ENCODE measurements around the gene C2orf76.

The C2orf76 gene

DNA sequence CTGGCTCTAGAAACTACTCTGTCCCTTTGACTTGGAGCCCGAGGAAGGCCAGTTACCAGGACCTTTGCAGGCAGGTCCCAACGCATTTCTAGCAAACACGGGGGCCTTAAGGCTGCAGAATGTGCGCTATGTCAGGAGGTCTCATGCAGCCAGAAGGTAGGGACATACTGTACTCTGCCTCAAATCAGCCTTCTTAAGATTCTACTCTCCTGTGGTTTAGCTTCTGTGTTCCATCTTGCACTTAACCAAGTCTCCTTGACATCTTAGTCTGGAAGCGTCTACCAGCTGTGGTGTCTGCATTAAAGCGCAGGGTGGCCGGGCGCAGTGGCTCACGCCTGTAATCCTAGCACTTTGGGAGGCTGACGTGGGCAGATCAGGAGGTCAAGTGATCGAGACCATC lies 77.5 kb downstream of the C2orf76 start:
- POLR2A ChIA-PET, result no interaction called here
- CTCF ChIA-PET, result interaction anchor here (0.6 to 8.0 kb wide), 10 partner anchors 9 to 406 kb away, joined by 3 to 97 read pairs (median 6); no protein-coding TSS in a partner anchor

DNA sequence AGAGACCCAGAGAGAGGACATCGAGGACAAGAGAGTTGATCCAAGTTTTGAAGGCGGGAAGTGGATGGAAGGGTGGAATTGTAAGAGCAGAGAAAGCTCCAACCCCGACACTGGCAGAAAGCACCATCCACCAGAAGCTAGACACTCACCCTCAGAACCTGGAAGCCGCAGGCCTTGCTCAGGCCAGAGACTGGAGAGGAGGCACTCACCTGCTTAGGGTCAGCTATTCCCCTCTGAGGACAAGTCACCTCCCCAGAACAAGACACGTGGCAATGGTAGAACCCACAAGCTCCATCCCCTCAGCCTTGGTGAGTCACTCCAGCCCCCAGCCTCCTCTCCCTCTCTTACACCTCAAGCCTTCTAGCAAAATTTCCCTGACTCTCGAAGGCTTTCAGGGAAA lies 78.1 kb downstream of the C2orf76 start:
- CTCF ChIA-PET, result interaction anchor here (1.5 to 8.0 kb wide), 6 partner anchors 9 to 406 kb away, joined by 3 to 97 read pairs (median 6); no protein-coding TSS in a partner anchor
- TF ChIP-seq, protein P1, sequence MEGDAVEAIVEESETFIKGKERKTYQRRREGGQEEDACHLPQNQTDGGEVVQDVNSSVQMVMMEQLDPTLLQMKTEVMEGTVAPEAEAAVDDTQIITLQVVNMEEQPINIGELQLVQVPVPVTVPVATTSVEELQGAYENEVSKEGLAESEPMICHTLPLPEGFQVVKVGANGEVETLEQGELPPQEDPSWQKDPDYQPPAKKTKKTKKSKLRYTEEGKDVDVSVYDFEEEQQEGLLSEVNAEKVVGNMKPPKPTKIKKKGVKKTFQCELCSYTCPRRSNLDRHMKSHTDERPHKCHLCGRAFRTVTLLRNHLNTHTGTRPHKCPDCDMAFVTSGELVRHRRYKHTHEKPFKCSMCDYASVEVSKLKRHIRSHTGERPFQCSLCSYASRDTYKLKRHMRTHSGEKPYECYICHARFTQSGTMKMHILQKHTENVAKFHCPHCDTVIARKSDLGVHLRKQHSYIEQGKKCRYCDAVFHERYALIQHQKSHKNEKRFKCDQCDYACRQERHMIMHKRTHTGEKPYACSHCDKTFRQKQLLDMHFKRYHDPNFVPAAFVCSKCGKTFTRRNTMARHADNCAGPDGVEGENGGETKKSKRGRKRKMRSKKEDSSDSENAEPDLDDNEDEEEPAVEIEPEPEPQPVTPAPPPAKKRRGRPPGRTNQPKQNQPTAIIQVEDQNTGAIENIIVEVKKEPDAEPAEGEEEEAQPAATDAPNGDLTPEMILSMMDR (IDR thresholded peaks at IDR 0.05; ENCODE audit: control extremely low read depth, extremely low read depth, low read depth, missing control alignments), result no peak
- peak; percentile 6 for DNase-seq (ENCODE audit: extremely low spot score)
- POLR2A ChIA-PET, result no interaction called here

More for the DNA sequence above, 77.5 kb downstream of the C2orf76 start:
- DNase-seq (ENCODE audit: extremely low spot score), result no peak
- TF ChIP-seq, protein P1 (IDR thresholded peaks at IDR 0.05; ENCODE audit: control extremely low read depth, extremely low read depth, low read depth, missing control alignments), result no peak

DNA sequence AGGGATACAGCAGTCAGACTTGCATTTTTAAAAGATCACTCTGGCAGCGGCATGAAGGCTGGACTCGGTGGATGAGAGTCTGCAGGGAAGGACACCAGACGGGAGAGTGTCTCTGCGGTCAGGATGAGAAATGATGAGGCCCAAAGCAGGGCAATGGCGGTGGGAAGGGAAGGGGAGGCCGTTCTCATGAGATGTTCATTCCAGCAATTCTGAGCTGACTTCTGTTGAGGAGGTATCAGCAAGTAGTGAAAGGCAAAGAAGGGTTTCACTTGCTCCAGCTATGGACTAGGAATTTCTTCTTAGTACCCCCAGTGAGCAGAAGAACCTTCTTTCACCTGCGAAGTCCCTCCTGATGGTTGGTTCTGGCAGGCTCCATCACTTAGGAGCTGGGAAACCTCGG lies 80.0 kb downstream of the C2orf76 start:
- ChIA-PET CTCF (interaction anchor here (0.8 to 1.7 kb wide), 4 partner anchors 10 to 406 kb away, joined by 3 to 5 read pairs (median 4); no protein-coding TSS in a partner anchor), POLR2A (no interaction called here)
- TF ChIP-seq, protein P1 (IDR thresholded peaks at IDR 0.05; ENCODE audit: control extremely low read depth, extremely low read depth, low read depth, missing control alignments), result no peak
- no peak for DNase-seq (ENCODE audit: extremely low spot score)

DNA sequence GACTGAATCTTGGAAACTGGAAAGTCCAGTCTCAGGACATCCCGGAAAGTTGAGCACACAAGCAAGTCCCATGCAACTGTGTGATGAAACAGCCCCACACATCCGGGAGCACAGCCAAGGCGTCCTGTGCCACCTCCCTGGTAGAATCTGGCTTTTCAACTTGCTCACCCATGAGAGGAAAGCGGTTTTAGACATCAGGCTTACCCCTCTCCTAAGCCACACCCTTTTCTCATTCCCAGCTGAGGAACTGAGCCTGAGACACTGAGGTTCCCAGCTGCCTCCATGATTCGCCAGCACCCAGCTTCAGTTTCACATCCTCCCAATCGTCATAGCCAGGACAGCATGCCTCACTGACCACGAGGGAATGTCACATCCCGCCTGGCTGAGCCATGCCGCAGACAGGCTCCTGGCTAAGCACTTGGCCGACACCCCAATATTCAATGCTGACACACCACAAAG lies 82.7 kb downstream of the C2orf76 start:
- TF ChIP-seq, protein P1 (IDR thresholded peaks at IDR 0.05; ENCODE audit: control extremely low read depth, extremely low read depth, low read depth, missing control alignments), result no peak
- peak; percentile 6 for DNase-seq (ENCODE audit: extremely low spot score)
- ChIA-PET CTCF (interaction anchor here (2.2 to 2.3 kb wide), 2 partner anchors 9 to 402 kb away, joined by 8 to 9 read pairs; no protein-coding TSS in a partner anchor), POLR2A (no interaction called here)

DNA sequence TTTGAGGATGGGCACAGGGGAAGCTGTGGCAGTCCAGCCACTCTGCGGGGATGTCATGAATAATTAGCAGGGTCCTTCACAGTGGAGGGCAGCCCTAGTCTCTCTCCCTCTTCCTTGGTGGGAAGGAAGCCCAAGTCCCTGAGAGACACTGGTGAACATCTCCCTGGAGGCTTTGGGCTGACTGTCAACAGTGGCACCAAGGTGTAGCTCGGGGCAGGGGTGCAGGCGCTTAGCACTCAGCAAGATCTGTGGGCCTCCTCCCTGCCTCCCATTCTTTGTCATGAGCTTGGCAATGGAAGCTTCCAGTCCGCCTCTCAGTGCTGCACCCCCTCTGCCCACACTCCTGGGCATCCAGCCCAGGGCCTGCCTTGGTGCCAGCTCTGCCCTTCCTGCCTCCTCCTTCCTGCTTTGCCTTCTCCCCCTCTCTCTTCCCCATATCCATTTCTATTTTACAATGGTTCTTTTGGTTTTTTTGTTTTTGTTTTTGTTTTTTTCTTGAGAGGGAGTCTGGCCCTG lies 83.6 kb downstream of the C2orf76 start:
- DNase-seq (ENCODE audit: extremely low spot score), result peak; percentile 8
- TF ChIP-seq, protein P1 (IDR thresholded peaks at IDR 0.05; ENCODE audit: control extremely low read depth, extremely low read depth, low read depth, missing control alignments), result no peak
- ChIA-PET POLR2A (no interaction called here), CTCF (interaction anchor here (1.7 to 2.3 kb wide), 3 partner anchors 8 to 401 kb away, joined by 7 to 9 read pairs (median 8); no protein-coding TSS in a partner anchor)

DNA sequence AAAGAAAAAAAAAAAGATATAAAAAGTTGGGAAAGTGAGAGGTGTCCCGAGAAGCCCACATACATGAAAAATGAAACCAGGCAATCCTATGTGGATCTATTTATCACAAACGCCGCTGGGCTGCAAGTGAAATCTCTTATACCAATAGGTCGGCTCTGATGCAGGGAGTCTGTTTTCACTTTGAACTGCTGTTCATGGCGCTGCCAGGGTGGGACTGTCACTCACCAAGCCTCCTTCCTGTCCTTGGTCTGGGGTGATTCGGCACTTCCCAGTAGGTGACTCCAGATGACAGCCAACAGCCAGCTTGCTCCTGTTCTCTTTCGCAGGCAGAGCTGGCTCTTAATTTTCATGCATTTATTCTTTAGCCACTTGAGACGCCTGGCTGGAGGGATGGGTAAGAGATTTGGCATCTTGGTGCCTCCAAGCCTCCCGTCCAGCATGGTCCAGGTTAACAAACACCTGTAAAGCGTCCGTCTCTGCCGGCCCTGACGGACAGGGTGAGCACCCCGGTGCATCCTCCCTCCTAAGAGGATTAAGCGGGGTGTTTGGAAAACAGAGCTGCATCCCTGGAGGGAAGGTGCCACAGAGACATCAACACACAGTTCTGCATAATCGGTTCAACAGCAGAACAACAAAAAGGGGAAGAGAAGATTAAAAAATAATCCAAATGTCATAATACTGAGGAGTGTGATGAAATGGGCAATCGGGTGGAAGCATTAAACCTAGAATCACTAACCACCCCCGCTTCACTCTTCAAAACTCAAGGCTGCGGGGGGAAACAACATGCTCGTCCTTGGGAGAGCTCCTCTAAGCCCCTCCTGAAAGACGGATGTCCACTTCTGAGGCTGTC lies 84.3 kb downstream of the C2orf76 start:
- no peak for DNase-seq (ENCODE audit: extremely low spot score)
- POLR2A ChIA-PET, result no interaction called here
- TF ChIP-seq, protein P1 (IDR thresholded peaks at IDR 0.05; ENCODE audit: control extremely low read depth, extremely low read depth, low read depth, missing control alignments), result no peak
- CTCF ChIA-PET, result interaction anchor here (1.7 to 2.3 kb wide), 3 partner anchors 8 to 401 kb away, joined by 7 to 9 read pairs (median 8); no protein-coding TSS in a partner anchor

Measured in GM10248 (cell line).